HG03520 (cell line): ENCODE results near the gene MEI1.
"Not testable (repeated sequence)": the region's sequence is repeated elsewhere in the genome, so short reads cannot be mapped to it uniquely, and the experiment has no call there.

Experiments used
- ATAC-seq: cut with Tn5 transposase; IDR thresholded peaks from one replicate; pipeline ENCODE4 v1.9.1; 2021; ENCODE audit warnings: mild to moderate bottlenecking, moderate library complexity; ENCODE audit not compliant: unreplicated experiment

The MEI1 gene

GRCh38 chr22:41818596-41818995 is 119.3 kb downstream of the MEI1 start:
- no peak for ATAC-seq

GRCh38 chr22:41819257-41819656 is 120.0 kb downstream of the MEI1 start:
- ATAC-seq: no peak

- no peak for ATAC-seq
Observed at GRCh38 chr22:41820447-41820846, 121.1 kb downstream of the MEI1 start.

- ATAC-seq: no peak
Observed at GRCh38 chr22:41821471-41822316, 122.4 kb downstream of the MEI1 start.

- no peak for ATAC-seq
Observed at GRCh38 chr22:41822317-41823057, 123.2 kb downstream of the MEI1 start.

- ATAC-seq: no peak
Observed at GRCh38 chr22:41823797-41824196, 124.5 kb downstream of the MEI1 start.

- no peak for ATAC-seq
Observed at GRCh38 chr22:41825376-41825775, 126.1 kb downstream of the MEI1 start.

GRCh38 chr22:41826021-41826420 is 126.7 kb downstream of the MEI1 start:
- ATAC-seq: no peak

GRCh38 chr22:41826430-41827383 is 127.4 kb downstream of the MEI1 start:
- no peak for ATAC-seq

GRCh38 chr22:41827671-41828070 is 128.4 kb downstream of the MEI1 start:
- ATAC-seq: no peak

GRCh38 chr22:41828516-41828915 is 129.2 kb downstream of the MEI1 start:
- ATAC-seq: no peak

GRCh38 chr22:41830174-41830573 is 130.9 kb downstream of the MEI1 start:
- ATAC-seq: no peak

- no peak for ATAC-seq
Observed at GRCh38 chr22:41831383-41831782, 132.1 kb downstream of the MEI1 start.

GRCh38 chr22:41831828-41832552 is 132.7 kb downstream of the MEI1 start:
- ATAC-seq: peak; percentile 2

- peak; percentile 74 for ATAC-seq
Observed at GRCh38 chr22:41832553-41833368, 133.5 kb downstream of the MEI1 start, which contains the start of gene SREBF2. TSS of gene SREBF2 (plus strand) at chr22:41833105. CDS start at chr22:41833271, 166 bp downstream.

GRCh38 chr22:41833369-41834004 is 134.2 kb downstream of the MEI1 start:
- peak; percentile 19 for ATAC-seq

- ATAC-seq: no peak
Observed at GRCh38 chr22:41834005-41834944, 135.0 kb downstream of the MEI1 start.

- not testable (repeated sequence) for ATAC-seq
Observed at GRCh38 chr22:41835462-41835861, 136.2 kb downstream of the MEI1 start.
